Activated CD4-positive, alpha-beta memory T cell treated with anti-CD3 and anti-CD28 coated beads for 36 hours (primary cell): ENCODE measurements around the gene NDUFAF8. TPM values are rescaled to one million over a fixed set of nuclear protein-coding genes. Genes with fewer than 3 reads are reported as not detected.

Experiments
- CTCF ChIA-PET: fragments of 350-600 bp; sonication (Branson Sonifier 250); formaldehyde crosslinking; loops from one replicate; lab custom pipeline; 2021; ENCODE audit warnings: antibody characterized with exemption, inconsistent platforms; lab: Charles Lee
- POLR2A ChIA-PET: fragments of 350-600 bp; sonication (Branson Sonifier 250); formaldehyde crosslinking; loops from one replicate; lab custom pipeline; 2021; ENCODE audit warnings: antibody characterized with exemption; lab: Charles Lee
- DNase-seq: peaks from one replicate; pipeline ENCODE4 v3.0.0-alpha.2; 2020
- H3K27ac Mint-ChIP-seq: one replicate; pipeline ENCODE4 v1.8.0; 2021; ENCODE audit warnings: mixed read lengths
- H3K27me3 Mint-ChIP-seq: one replicate; pipeline ENCODE4 v1.8.0; 2021; ENCODE audit warnings: mixed read lengths
- H3K36me3 Mint-ChIP-seq: one replicate; pipeline ENCODE4 v1.8.0; 2021; ENCODE audit warnings: mixed read lengths
- H3K4me1 Mint-ChIP-seq: one replicate; pipeline ENCODE4 v1.8.0; 2021; ENCODE audit warnings: low read depth, mixed read lengths
- H3K4me3 Mint-ChIP-seq: one replicate; pipeline ENCODE4 v1.8.0; 2021; ENCODE audit warnings: mild to moderate bottlenecking, mixed read lengths
- H3K9me3 Mint-ChIP-seq: one replicate; pipeline ENCODE4 v1.8.0; 2021; ENCODE audit warnings: mixed read lengths
- intact Hi-C: fragments of 100-400 bp; cut with micrococcal nuclease; formaldehyde crosslinking; loops from one replicate; pipeline ENCODE4 v1.15.1; 2023
- total RNA-seq, 2 experiments: library from RNA; stranded (reverse); gene quantifications; one replicate each; pipeline ENCODE4 v1.2.3, GENCODE V29; 2021

Gene NDUFAF8
- total RNA-seq, 2 experiments from 2014 or later: 49.8 to 55.9 TPM

DNA sequence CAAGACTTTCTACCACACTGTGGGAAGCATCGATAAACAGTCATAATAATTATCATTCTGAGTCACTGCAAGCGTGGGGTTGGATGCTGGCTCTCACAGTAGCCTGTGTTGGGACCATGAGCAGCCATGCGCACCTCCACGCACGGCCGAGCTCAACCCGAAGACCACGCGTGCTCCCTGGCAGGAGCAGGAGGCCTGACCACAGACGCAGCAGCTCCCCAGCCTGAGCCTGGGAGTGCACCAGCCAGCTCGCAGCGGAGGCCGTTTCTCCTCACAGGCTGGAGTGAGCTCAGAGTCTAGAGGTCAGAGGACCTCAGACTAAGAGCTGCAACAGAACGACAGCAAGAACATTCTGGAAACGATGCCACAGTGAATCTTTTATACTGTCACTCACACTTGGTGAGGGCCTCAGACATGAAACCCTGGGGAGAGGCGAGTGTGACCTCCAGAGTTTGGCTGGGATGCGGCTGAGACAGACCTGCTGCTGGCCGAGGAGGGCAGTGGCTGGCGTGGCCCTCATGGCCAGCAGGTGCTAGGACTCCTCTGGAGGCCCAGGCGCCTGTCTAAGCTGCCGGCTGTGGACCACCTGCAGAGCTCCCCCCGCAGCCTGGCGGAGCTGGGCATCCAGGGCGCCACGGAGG lies 6.0 kb downstream of the NDUFAF8 start:
- Mint-ChIP-seq H3K4me3 (peak overlapping the region; percentile 16), H3K4me1 (peaks cover 23% of the 10 kb centered on the region), H3K36me3 (peaks cover 8% of the 10 kb centered on the region), H3K27me3 (no peaks in the 10 kb centered on the region), H3K27ac (peak overlapping the region; percentile 56), H3K9me3 (no peaks in the 10 kb centered on the region)
- ChIA-PET POLR2A (no interaction called here), CTCF (interaction anchor here (0.8 to 1.7 kb wide), 2 partner anchors 10 to 239 kb away, joined by 3 to 5 read pairs; no protein-coding TSS in a partner anchor)
- peak; percentile 30 for DNase-seq
- intact Hi-C loops: no loop called here

DNA sequence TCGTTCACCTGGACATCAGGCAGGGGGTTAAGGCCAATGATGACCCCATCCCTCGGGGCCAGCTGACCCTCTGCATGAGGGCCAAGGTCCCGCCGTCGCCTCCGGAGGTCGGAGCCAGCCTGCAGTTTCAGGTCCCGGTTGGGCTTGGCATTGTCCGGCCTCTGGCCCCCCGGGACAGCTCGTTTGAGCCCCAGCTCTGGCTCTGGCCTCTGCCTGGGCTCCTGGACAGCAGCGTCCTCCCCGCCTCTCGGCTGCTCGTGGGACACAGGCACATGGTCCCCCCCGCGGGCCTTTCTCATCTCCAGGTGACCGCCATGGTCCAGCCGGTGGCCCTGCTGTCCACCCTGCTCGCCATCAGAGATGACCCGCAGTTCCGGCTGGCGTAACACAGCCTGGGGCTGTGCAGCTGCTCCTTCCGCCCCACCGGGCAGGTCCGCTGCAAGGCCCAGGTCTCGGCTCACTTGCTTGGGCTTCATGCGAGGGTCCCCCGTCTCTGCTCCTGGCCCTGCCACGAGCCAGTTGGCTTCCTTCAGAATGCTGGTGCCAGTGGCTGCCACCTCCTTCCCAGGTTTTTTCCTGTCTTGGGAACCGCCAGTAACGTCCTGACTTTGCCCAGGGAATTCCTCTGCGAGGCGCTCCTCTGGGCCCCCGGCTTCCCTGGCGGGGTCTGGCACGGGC lies 6.7 kb downstream of the NDUFAF8 start:
- Mint-ChIP-seq H3K4me1 (peaks cover 20% of the 10 kb centered on the region), H3K9me3 (no peaks in the 10 kb centered on the region), H3K4me3 (no peak overlapping the region), H3K27me3 (no peaks in the 10 kb centered on the region), H3K27ac (no peak overlapping the region), H3K36me3 (peaks cover 6% of the 10 kb centered on the region)
- CTCF ChIA-PET: interaction anchor here (0.8 to 1.7 kb wide), 2 partner anchors 9 to 238 kb away, joined by 3 to 5 read pairs; no protein-coding TSS in a partner anchor
- intact Hi-C loops: no loop called here
- DNase-seq: no peak
- POLR2A ChIA-PET: no interaction called here

DNA sequence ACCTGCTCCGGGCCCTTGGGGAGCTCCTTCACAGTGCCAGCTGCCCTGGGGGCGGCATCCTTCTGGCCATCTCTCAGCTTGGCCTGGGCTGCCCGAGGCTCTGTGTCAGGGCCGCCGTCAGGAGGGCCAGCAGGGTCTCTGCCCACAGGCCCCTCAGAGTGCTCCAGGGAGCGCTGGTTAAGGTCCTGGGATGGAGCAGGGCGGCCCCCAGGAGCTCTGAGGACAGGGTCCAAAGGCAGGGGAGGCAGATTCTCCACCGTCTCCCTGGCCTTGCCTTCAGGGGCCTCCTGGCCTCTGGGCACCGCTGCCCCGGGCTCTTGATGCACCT lies 7.2 kb downstream of the NDUFAF8 start:
- no peak overlapping the region for H3K4me3 Mint-ChIP-seq
- intact Hi-C loops: no loop called here
- ChIA-PET CTCF (interaction anchor here (1.7 kb wide), 1 partner anchor 238 kb away, joined by 5 read pairs; no protein-coding TSS in a partner anchor), POLR2A (no interaction called here)
- no peaks in the 10 kb centered on the region for H3K9me3 Mint-ChIP-seq
- peaks cover 15% of the 10 kb centered on the region for H3K4me1 Mint-ChIP-seq
- H3K36me3 Mint-ChIP-seq: peaks cover 5% of the 10 kb centered on the region
- no peak for DNase-seq
- no peaks in the 10 kb centered on the region for H3K27me3 Mint-ChIP-seq
- H3K27ac Mint-ChIP-seq: no peak overlapping the region

DNA sequence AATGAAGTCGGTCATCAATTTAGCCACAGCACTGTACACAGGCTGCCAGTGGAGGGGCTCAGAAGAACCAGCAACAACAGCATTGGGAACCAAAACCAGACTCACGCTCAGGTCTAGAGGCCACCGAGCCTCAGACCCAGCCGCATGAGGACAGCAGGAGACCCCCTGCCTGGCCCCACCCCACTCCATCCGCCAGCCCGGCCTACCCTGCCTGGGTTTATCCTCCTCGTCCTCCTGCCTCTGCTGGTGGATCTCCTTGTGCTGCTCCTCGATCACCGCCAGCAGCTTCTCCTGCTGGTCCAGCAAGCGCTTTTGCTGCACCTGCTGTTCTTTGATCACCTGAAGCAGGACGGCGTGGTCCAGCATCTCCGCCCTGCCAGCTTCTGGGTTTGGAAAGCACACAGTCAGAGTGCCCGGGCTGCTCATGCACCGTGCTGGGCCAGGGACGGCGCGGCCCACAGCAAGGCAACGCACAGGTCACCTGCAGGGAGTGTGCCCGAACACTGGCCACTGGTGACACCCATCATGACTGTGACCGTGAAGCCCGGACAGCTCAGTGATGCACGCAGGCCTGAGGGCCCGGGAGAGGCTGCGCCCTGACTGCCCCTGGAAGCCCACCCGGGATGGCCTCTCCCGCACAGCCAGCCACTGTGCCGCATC lies 7.7 kb downstream of the NDUFAF8 start:
- Mint-ChIP-seq H3K4me1 (peaks cover 11% of the 10 kb centered on the region), H3K9me3 (no peaks in the 10 kb centered on the region), H3K27me3 (no peaks in the 10 kb centered on the region), H3K36me3 (peaks cover 4% of the 10 kb centered on the region), H3K27ac (no peak overlapping the region), H3K4me3 (no peak overlapping the region)
- DNase-seq: no peak
- ChIA-PET POLR2A (interaction anchor here (1.1 kb wide), 1 partner anchor 8 kb away, joined by 3 read pairs; the partner anchor contains the start of genes NDUFAF8 and TEPSIN), CTCF (interaction anchor here (1.7 kb wide), 1 partner anchor 237 kb away, joined by 5 read pairs; no protein-coding TSS in a partner anchor)
- intact Hi-C loops: no loop called here

DNA sequence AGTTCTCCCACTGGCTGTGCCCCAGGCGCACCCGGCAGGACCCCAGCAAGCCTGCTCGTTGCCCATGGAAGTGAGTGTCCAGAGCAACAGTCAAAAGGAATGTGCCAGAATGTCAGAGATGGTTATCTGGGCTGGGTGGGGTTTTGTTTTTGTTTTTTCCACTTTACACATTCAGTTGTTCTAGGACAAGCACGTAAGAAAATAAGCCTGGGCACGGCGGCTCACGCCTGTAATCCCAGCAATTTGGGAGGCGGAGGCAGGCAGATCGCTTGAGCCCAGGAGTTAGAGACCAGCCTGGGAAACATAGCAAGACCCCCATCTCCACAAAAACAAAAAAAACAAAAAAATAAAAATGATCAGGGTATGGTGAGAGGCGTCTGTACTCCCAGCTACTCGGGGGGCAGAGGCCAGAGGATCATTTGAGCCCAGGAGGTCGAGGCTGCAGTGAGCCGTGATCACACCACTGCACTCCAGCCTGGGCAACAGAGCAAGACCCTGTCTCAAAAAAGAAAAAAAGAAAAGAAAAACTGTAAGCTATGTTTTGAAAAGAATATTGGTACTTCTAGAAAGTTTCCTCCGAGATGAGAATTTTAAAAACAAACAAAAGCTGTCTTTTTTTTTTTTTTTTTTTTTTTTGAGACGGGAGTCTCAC lies 8.3 kb downstream of the NDUFAF8 start:
- DNase-seq: no peak
- ChIA-PET POLR2A (interaction anchor here (1.1 kb wide), 1 partner anchor 9 kb away, joined by 3 read pairs; the partner anchor contains the start of genes NDUFAF8 and TEPSIN), CTCF (no interaction called here)
- intact Hi-C loops: no loop called here
- H3K4me1 Mint-ChIP-seq: peaks cover 8% of the 10 kb centered on the region
- H3K4me3 Mint-ChIP-seq: no peak overlapping the region
- no peaks in the 10 kb centered on the region for H3K27me3 Mint-ChIP-seq
- peaks cover 8% of the 10 kb centered on the region for H3K36me3 Mint-ChIP-seq
- H3K9me3 Mint-ChIP-seq: no peaks in the 10 kb centered on the region
- H3K27ac Mint-ChIP-seq: no peak overlapping the region

DNA sequence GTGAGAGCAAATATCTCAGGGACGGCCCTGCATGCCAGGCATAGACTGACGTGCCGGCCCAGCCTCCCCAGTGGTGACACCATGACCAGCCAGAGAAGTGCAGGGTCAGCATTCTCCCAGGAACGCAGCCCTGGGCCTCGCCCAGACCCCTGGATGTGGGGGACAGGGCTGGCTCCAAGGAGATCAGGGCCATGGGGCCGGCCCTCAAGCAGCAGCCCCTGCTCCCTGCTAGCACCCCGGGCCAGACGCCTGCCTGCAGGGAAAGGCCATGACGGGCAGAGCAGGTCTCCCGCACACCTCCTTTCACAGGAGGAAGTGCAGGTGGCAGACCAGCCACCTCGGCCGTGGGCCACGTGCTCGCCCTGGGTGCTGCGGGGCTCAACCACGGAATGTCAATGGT lies 9.5 kb downstream of the NDUFAF8 start:
- Mint-ChIP-seq H3K4me1 (peaks cover 11% of the 10 kb centered on the region), H3K36me3 (peaks cover 14% of the 10 kb centered on the region), H3K9me3 (no peaks in the 10 kb centered on the region), H3K27me3 (no peaks in the 10 kb centered on the region), H3K4me3 (no peak overlapping the region), H3K27ac (no peak overlapping the region)
- CTCF ChIA-PET: no interaction called here
- no peak for DNase-seq
- intact Hi-C loops: no loop called here
- POLR2A ChIA-PET: no interaction called here

DNA sequence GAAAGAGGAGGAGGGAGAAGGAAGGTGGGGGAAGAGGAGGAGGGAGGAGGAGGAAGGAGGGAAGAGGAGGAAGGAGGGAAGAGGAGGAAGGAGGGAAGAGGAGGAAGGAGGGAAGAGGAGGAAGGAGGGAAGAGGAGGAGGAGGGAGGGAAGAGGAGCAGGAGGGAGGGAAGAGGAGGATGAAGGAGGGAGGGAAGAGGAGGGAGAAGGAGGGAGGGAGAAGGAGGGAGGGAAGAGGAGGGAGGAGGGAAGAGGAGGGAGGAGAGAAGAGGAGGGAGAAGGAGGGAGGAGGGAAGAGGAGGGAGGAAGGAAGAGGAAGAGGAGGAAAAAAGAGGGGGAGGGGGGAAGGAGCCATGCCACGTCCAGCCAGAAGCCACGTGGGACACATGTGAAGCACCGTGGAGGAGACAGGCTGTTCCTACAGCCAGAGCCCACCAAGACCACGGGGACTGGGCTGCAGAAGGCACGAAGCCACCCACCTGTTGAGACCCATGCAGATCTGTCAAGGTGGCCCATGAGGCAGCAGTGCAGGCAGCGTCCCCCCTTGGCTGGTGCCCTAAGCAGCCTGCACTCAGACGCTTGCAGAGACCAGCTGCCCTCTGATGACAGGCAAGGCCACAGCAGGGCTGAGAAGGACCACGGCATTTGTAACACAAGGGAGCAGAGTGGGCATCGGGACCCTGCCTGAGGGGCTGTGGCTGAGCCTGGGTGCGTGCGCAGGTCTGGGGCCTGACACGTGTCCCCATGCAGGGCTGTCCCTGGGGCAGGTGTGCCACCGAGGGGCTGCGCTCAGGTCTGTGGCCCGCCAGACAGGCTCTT lies 10.3 kb downstream of the NDUFAF8 start:
- no peak for DNase-seq
- Mint-ChIP-seq H3K27ac (no peak overlapping the region), H3K36me3 (peaks cover 14% of the 10 kb centered on the region), H3K9me3 (no peaks in the 10 kb centered on the region), H3K27me3 (no peaks in the 10 kb centered on the region), H3K4me3 (no peak overlapping the region), H3K4me1 (peaks cover 11% of the 10 kb centered on the region)
- ChIA-PET POLR2A (no interaction called here), CTCF (no interaction called here)
- intact Hi-C loops: loop anchor here (5.0 kb wide), 1 partner anchor 233 kb away; no protein-coding TSS in a partner anchor

DNA sequence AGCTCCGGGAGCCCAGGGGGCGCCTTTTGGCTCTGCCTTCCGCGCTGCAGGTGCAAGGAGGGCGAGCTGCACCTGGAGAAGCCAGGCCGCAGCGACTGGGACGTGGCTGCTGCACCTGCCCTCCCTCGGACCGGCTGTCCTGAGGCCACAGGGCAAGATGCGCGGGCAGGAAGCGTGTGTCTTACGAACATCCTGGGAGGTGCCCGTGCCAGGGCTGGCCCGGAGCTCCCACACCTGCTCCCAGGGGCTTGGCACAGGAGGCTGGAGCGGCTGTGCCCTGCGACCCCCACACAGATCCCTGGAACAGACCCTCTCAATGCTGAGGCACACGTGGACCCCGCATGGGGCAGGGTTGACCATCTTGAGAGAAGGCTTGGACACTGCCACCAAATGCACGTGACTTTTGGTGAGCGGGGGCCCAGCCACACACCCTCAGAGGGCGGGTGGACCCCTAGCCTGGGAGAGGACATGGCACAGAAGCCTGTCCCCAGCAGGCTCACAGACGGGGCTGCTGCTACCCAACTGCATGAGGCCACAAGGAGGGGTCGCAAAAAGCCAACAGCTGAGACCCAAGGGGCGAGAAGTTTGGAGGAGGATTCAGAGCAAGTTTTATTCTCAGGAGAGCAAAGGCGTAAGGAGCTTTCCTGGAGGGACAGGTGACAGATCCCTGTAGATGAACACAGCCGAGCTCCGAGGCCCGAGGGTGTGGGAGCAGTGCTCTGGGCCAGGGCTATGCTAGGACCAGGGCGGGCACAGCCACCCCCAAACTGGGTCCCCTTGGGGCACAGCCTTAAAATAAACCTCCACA lies 11.4 kb downstream of the NDUFAF8 start:
- Mint-ChIP-seq H3K4me3 (no peak overlapping the region), H3K36me3 (peaks cover 14% of the 10 kb centered on the region), H3K4me1 (peaks cover 3% of the 10 kb centered on the region), H3K27me3 (no peaks in the 10 kb centered on the region), H3K9me3 (no peaks in the 10 kb centered on the region), H3K27ac (no peak overlapping the region)
- intact Hi-C loops: loop anchor here (5.0 kb wide), 1 partner anchor 232 kb away; no protein-coding TSS in a partner anchor
- ChIA-PET CTCF (interaction anchor here (0.9 kb wide), 1 partner anchor 17 kb away, joined by 3 read pairs; no protein-coding TSS in a partner anchor), POLR2A (no interaction called here)
- no peak for DNase-seq

DNA sequence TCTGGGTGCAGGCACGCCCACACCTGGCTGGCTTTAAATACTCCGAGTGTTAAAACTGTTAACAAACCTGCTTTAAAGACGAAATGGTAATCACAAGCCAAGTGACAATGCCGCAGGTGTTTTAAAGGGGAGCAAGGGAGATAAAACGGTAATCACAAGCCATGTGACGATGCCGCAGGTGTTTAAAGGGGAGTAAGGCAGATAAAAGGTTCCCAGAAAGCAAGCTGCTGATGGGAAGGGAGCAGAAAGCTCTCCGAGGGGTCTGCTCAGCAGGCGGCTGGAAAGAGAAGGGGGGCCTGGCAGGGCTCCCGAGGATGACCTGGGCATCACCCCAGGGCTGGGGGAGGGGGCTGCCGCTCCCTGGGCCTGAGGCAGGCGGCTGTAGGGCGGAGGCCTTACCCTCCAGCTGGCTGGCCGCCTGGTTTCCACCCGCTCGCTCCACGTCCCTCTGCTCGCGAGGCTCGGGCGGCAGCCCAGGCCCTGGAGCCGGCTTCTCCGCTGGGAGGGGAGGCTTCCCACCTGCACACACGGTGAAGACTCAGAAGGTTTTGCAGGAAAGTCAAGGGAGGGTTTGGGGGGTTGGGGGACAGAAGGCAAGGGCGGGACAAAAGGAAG lies 12.1 kb downstream of the NDUFAF8 start:
- Mint-ChIP-seq H3K36me3 (peaks cover 14% of the 10 kb centered on the region), H3K27me3 (no peaks in the 10 kb centered on the region), H3K4me3 (no peak overlapping the region), H3K9me3 (no peaks in the 10 kb centered on the region), H3K4me1 (peaks cover 3% of the 10 kb centered on the region), H3K27ac (no peak overlapping the region)
- ChIA-PET POLR2A (no interaction called here), CTCF (interaction anchor here (2.6 kb wide), 1 partner anchor 233 kb away, joined by 29 read pairs; no protein-coding TSS in a partner anchor)
- intact Hi-C loops: loop anchor here (5.0 kb wide), 1 partner anchor 231 kb away; no protein-coding TSS in a partner anchor
- no peak for DNase-seq

DNA sequence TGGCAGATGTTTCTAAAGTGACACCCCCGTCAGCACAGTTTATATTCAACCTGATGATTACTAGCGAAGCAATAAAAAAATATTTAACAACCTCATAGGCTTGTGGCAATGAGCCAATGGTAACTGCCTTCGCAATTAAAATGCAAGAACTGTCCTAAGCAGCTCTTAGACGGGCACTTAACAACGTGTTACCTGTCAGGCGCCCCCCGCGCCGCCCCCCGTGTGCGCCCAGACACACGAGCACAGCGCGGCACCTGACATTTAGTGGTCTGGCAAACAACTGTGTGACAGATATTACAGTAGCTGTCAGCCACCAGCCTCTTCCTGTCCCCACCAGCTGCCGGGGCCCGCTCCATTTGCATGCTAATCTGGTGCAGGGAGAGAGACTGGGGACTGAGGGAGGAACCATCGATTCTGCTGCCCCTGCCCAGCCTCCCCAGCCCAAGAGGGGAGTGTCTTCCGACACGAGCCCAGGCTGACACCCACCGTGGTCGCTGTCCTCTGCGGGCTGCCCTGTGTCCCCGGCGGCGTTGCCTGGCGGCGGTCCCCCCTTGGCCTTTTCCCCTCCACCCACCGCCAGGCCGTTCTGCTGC lies 12.7 kb downstream of the NDUFAF8 start:
- Mint-ChIP-seq H3K4me1 (peaks cover 3% of the 10 kb centered on the region), H3K27me3 (no peaks in the 10 kb centered on the region), H3K36me3 (peaks cover 14% of the 10 kb centered on the region), H3K4me3 (no peak overlapping the region), H3K9me3 (no peaks in the 10 kb centered on the region), H3K27ac (no peak overlapping the region)
- no peak for DNase-seq
- intact Hi-C loops: loop anchor here (2.0 to 5.0 kb wide), 2 partner anchors 43 to 230 kb away; partner anchors contain the start of gene SLC38A10
- POLR2A ChIA-PET: no interaction called here
- CTCF ChIA-PET: interaction anchor here (2.6 kb wide), 1 partner anchor 232 kb away, joined by 29 read pairs; no protein-coding TSS in a partner anchor
